ENCODE data around the gene TMPRSS9. TPM values are rescaled to one million over a fixed set of nuclear protein-coding genes. Genes with fewer than 3 reads are reported as not detected.
"Not testable (repeated sequence)": the region's sequence is repeated elsewhere in the genome, so short reads cannot be mapped to it uniquely, and the experiment has no call there.

TMPRSS9 gene
- total RNA-seq, 3 donors from 2014 or later = 0.17 to 0.41 TPM; not detected in 1

- DNase-seq (no peak), ATAC-seq (no peak)
- H3K4me1 ChIP-seq (ENCODE audit: low read depth) = peaks cover 11% of the 10 kb centered on the region
- H3K9me3 ChIP-seq = no peaks in the 10 kb centered on the region
- H3K4me3 ChIP-seq = no peak overlapping the region
- no peaks in the 10 kb centered on the region for H3K36me3 ChIP-seq (ENCODE audit: low read depth)
- TF ChIP-seq CTCF (IDR thresholded peaks at IDR 0.05) = no peak
- intact Hi-C loops (cut with DNase I, micrococcal nuclease) = no loop called here
Measured at GRCh38 chr19:2454199-2454961, 94.3 kb downstream of the TMPRSS9 start.

- Histone ChIP-seq H3K4me1 (ENCODE audit: low read depth) (peaks cover 11% of the 10 kb centered on the region), H3K9me3 (no peaks in the 10 kb centered on the region), H3K36me3 (ENCODE audit: low read depth) (no peaks in the 10 kb centered on the region), H3K4me3 (no peak overlapping the region)
- ATAC-seq (no peak), DNase-seq (no peak)
- no peak for TF ChIP-seq CTCF (IDR thresholded peaks at IDR 0.05)
- intact Hi-C loops (cut with DNase I, micrococcal nuclease) = no loop called here
Measured at GRCh38 chr19:2454962-2455850, 95.1 kb downstream of the TMPRSS9 start.

- Histone ChIP-seq H3K9me3 (no peaks in the 10 kb centered on the region), H3K4me1 (ENCODE audit: low read depth) (peaks cover 12% of the 10 kb centered on the region), H3K36me3 (ENCODE audit: low read depth) (no peaks in the 10 kb centered on the region), H3K4me3 (peak overlapping the region; percentile 70)
- DNase-seq = peak; percentile 55 to 82 (median 68)
- ATAC-seq = peak; percentile 46
- no peak for TF ChIP-seq CTCF (IDR thresholded peaks at IDR 0.05)
- intact Hi-C loops (cut with DNase I, micrococcal nuclease) = no loop called here
Measured at GRCh38 chr19:2455851-2456570, 95.9 kb downstream of the TMPRSS9 start.

GRCh38 chr19:2457394-2458037 is 97.5 kb downstream of the TMPRSS9 start:
- TF ChIP-seq CTCF (IDR thresholded peaks at IDR 0.05) = no peak
- intact Hi-C loops (cut with DNase I, micrococcal nuclease) = no loop called here
- DNase-seq (no peak), ATAC-seq (no peak)
- peaks cover 26% of the 10 kb centered on the region for H3K4me1 ChIP-seq (ENCODE audit: low read depth)
- H3K9me3 ChIP-seq = no peaks in the 10 kb centered on the region
- H3K36me3 ChIP-seq (ENCODE audit: low read depth) = no peaks in the 10 kb centered on the region
- no peak overlapping the region for H3K4me3 ChIP-seq

GRCh38 chr19:2458054-2458453 is 98.0 kb downstream of the TMPRSS9 start:
- Histone ChIP-seq H3K4me1 (ENCODE audit: low read depth) (peaks cover 30% of the 10 kb centered on the region), H3K9me3 (no peaks in the 10 kb centered on the region), H3K4me3 (no peak overlapping the region), H3K36me3 (ENCODE audit: low read depth) (no peaks in the 10 kb centered on the region)
- DNase-seq (no peak), ATAC-seq (no peak)
- TF ChIP-seq CTCF (IDR thresholded peaks at IDR 0.05) = no peak
- intact Hi-C loops (cut with DNase I, micrococcal nuclease) = no loop called here

GRCh38 chr19:2458776-2459175 is 98.7 kb downstream of the TMPRSS9 start:
- ATAC-seq; DNase-seq; H3K36me3 ChIP-seq (ENCODE audit: low read depth); H3K4me3 ChIP-seq; intact Hi-C loops (cut with DNase I, micrococcal nuclease); H3K9me3 ChIP-seq: not testable (repeated sequence)
- H3K4me1 ChIP-seq (ENCODE audit: low read depth) = peaks cover 30% of the 10 kb centered on the region

Data from mucosa of descending colon (tissue), 3 donors.